Ecto neural progenitor cell (in vitro differentiated cells): ENCODE measurements around the gene NEIL1.
"Not testable (repeated sequence)": the region's sequence is repeated elsewhere in the genome, so short reads cannot be mapped to it uniquely, and the experiment has no call there.

Source experiments
- DNase-seq: peaks from one replicate; pipeline ENCODE4 v3.0.0-alpha.2; 2018; ENCODE audit warnings: low spot score

Gene NEIL1

DNA sequence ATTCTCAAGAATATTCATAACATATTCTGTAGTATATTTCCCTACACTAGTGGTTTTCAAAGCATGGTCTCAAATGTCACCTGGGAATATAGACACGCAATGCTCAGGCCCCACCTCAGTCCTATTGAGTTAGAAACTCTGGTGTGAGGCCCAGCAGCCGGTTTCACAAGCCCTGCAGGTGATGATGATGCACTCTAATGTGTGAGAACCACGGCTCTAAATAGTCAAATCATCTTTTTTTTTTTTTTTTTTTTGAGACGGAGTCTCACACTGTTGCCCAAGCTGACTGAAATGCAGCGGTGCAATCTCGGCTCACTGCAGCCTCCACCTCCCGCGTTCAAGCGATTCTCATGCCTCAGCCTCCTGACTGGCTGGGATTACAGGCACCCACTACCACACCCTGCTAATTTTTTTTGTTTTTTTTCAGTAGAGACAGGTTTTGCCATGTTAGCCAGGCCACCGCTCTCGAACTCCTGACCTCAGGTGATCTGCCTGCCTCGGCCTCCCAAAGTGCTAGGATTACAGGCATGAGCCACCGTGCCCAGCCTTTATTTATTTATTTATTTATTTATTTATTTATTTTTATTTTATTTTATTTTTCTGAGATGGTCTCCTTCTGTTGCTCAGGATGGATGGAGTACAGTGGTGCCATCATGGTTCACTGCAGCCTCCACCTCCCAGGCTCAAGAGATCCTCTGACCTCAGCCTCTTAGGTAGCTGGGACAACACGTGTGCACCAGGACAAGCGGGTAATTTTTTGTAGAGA is 13.0 kb upstream of the NEIL1 start:
- DNase-seq: not testable (repeated sequence)

- DNase-seq: no peak
Measured at GRCh38 chr15:75335313-75335704, 11.5 kb upstream of the NEIL1 start.

DNA sequence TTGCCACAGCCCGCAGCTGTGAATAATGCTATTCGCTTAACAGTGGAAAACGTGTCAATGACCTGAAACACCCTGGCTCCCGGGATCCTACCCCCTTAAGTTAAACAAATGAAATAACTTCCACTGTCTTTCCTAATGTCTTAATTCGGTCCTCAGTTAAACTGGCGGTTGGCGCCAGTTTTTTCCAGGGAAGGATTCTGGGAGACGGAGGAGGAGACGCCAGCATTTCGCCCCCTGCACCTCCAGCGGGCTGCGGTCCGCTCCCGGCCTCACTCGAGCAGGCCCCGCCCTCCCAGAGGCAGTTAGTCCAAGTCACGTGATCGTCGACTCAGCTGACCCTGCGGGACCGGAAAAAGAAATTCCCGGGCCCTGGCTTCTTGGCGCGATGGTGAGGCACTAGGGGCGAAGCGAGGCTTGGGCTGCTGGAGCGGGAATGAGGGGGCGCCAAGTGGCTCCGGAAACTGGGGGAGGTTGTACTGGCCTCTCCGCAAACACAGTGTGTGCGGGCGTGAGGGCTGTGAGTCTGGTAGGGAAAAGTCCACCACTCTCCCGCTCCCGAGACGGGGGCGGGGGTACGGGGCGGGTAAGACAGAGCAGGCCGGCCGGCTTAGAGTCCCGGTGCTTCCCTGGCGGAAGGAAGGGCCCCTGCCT is 11.0 kb upstream of the NEIL1 start, which contains the start of gene COMMD4:
Gene COMMD4, plus strand, starts transcription at position 359 of the 651 bp plus-strand sequence. Its CDS starts 27 bp downstream, at position 386.
- DNase-seq: peak; percentile 99

- no peak for DNase-seq
Measured at GRCh38 chr15:75338661-75339240, 8.1 kb upstream of the NEIL1 start.

- DNase-seq: no peak
Measured at GRCh38 chr15:75339531-75340240, 7.2 kb upstream of the NEIL1 start.

DNA sequence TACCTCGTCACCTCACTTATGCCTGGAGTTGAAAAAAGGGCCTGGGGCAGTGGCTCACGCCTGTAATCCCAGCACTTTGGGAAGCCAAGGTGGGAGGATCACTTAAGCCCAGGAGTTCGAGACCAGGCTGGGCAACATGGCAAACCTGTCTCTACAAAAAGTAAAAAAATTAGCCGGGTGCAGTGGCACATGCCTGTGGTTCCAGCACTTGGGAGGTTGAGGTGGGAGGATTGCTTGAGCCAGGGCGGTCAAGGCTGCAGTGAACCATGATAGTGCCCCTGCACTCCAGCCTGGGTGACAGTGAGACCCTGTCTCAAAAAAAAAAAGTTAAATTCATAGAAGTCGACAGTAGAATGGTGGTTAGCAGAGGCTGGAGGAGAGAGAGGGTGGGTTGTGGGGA is 4.6 kb upstream of the NEIL1 start:
- no peak for DNase-seq

- not testable (repeated sequence) for DNase-seq
Measured at GRCh38 chr15:75343953-75344352, 2.9 kb upstream of the NEIL1 start.

DNA sequence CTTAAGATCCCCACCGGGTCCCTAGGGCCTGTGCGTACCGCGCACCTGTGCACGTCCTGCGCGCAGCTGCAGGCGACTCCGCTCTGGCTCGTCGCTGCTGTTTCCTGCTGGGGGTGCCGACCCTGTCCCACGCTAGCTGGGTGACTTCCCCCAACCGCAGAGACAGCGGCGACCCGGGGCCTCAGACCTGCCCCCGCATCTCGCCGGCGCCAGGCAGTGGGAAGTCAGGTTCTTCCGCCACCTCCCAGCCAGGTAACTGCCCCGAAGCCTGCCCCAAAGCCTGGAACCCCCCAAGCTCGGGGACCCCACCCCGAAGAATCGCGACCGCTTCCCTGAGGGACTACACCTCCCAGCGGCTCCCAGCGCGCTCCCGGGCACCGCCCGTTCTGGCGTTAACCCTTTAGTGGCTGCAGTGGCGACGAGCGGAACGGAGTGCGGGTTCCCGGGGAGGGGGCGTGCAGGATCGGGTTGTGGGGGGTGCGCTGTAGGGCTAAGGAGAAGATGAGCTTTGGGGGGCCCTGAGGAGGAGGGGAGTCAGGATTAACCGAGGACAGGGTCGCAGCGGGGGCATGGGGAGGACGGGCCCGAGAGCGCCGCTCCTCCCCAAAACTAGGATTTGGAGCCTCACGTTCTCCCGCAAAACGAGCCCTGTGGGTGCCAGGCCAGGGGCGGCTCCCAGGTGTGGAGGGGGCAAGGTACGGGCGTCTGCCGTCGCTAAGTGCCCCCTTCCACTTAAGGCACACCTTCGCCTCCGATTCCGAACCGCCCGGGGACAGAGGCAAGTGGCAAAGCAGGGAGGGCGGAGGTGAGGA is 589 bp downstream of the NEIL1 start:
- DNase-seq: peak; percentile 76

DNA sequence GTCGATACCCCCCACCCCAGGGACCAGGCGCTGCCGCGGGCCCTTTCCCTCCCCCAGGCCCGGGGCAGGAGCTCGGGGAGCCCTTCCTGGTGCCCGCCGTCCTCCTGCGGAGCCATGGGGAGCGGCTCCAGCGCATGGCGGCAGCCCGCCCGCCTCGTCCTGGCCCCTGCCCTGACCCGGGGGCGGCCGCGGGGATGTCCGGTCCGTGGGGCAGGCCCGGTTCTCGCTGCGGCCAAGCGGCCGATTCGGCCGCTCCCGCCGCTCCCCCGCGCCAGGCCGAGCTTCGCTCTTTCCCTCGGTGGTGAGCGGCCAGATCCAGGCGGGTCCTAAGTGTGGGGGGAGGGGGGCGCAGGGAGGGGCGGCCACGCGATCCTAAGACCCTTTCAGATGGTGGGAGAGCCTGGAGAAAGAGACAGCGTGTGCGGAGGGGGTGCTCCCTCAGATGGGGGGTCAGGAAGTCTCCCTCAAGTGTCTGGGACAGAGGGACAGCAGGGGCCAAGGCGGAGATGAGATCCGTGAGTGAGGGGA is 1.3 kb downstream of the NEIL1 start:
- DNase-seq: peak; percentile 59

GRCh38 chr15:75348562-75349350 is 1.9 kb downstream of the NEIL1 start:
- DNase-seq: peak; percentile 60

GRCh38 chr15:75349351-75349669 is 2.5 kb downstream of the NEIL1 start:
- not testable (repeated sequence) for DNase-seq

GRCh38 chr15:75349851-75350588 is 3.2 kb downstream of the NEIL1 start:
- DNase-seq: peak; percentile 38

GRCh38 chr15:75350601-75351361 is 3.9 kb downstream of the NEIL1 start:
- no peak for DNase-seq

DNA sequence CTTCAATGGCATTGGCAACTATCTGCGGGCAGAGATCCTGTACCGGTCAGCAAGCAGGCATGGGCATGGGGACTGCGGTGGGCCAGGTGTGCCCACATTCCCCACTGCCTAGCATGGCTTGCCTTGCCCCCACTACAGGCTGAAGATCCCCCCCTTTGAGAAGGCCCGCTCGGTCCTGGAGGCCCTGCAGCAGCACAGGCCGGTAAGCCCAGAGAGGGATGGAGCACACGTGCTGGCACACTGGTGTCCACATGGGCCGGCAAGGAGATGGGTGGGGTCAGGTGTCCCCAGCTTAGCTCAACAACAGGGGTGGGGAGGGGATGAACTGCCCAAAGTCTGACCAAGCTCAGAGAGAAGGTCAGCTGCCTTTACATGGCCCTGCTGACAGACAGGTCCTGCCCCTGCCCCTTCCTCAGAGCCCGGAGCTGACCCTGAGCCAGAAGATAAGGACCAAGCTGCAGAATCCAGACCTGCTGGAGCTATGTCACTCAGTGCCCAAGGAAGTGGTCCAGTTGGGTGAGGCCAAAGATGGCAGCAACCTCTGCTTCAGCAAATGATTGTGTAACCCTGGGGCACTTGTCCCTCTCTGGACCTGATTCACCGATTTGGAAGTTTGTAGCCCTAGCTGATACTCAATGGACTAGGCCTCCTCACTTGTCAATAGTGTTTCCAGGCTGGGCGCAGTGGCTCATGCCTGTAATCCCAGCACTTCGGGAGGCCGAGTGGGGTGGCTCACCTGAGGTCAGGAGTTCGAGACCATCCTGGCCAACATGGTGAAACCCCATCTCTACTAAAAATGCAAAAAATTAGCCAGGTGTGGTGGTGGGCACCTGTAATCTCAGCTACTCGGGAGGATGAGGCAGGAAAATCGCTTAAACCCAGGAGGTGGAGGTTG is 5.6 kb downstream of the NEIL1 start:
- DNase-seq: no peak

- DNase-seq: no peak
Measured at GRCh38 chr15:75353604-75354003, 6.8 kb downstream of the NEIL1 start.

- no peak for DNase-seq
Measured at GRCh38 chr15:75354454-75354853, 7.6 kb downstream of the NEIL1 start.

DNA sequence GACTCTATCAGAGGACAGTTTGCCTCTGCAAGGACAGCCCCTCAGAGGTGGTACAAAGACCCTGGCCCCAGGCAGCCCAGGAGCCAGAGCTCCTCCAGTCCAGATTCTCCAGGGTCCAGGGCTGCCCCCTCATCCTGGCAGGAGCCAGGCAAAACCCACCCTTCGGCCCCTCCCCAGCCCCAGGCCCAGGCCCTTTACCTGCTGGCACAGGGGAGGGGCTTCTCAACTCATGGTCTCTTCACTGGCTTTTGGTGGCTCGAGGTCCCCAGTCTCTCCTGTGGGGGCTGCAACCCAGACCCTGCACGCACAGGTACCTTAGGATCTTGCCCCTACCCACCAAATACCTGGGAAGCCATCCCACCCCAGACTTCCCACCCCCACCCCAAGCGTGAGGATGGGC is 8.5 kb downstream of the NEIL1 start:
- DNase-seq: no peak

- no peak for DNase-seq
Measured at GRCh38 chr15:75356006-75356405, 9.2 kb downstream of the NEIL1 start.
